PC-9 (cell line): ENCODE measurements around the gene TSG101. TPM values are rescaled to one million over a fixed set of nuclear protein-coding genes. Genes with fewer than 3 reads are reported as not detected.

Experiments used
- BruUV-seq: library from RNA; stranded (reverse); fragments of 400-500 nt; replicated peaks from 2 replicates; lab custom pipeline; 2021; lab: Mats Ljungman, UMichigan
- CTCF ChIA-PET: fragments of 300-600 bp; sonication (Branson Sonifier 250); formaldehyde crosslinking; loops from one replicate; lab custom pipeline; 2022; ENCODE audit warnings: antibody characterized with exemption; lab: Charles Lee
- POLR2A ChIA-PET: fragments of 300-600 bp; sonication (Branson Sonifier 250); formaldehyde crosslinking; loops from one replicate; lab custom pipeline; 2022; ENCODE audit warnings: antibody characterized with exemption; ENCODE audit not compliant: unreplicated experiment; lab: Charles Lee
- DNase-seq, 2 experiments: peaks; one replicate each; pipeline versions ENCODE4 v3.0.0 to v3.0.0-alpha.2; 2015 to 2022; ENCODE audit warnings: mixed read lengths in 1 of 2
- H2AFZ ChIP-seq: fragments of 200-600 bp; sonication (generic); 2 replicates; pipeline ENCODE4 v1.8.1; 2017; ENCODE audit warnings: antibody characterized with exemption
- H3F3A ChIP-seq: fragments of 200-600 bp; sonication (generic); 2 replicates; pipeline ENCODE4 v1.8.1; 2017; ENCODE audit warnings: antibody characterized with exemption, mild to moderate bottlenecking, low read depth; ENCODE audit not compliant: insufficient read depth
- H3K27ac ChIP-seq: fragments of 200-600 bp; sonication (generic); 2 replicates; pipeline ENCODE4 v1.6.1; 2016; ENCODE audit warnings: mixed run types
- H3K27me3 ChIP-seq: fragments of 200-600 bp; sonication (generic); 2 replicates; pipeline ENCODE4 v1.6.1; 2016; ENCODE audit warnings: low read depth, mixed run types; ENCODE audit not compliant: insufficient read depth
- H3K36me3 ChIP-seq: fragments of 200-600 bp; sonication (generic); 2 replicates; pipeline ENCODE4 v1.6.1; 2016; ENCODE audit warnings: low read depth, mixed run types
- H3K4me1 ChIP-seq: fragments of 200-600 bp; sonication (generic); replicated peaks from 2 replicates; pipeline ENCODE4 v1.6.1; 2016; ENCODE audit warnings: mixed run types; ENCODE audit not compliant: insufficient read depth
- H3K4me2 ChIP-seq: fragments of 200-600 bp; sonication (generic); 2 replicates; pipeline ENCODE4 v1.6.1; 2017; ENCODE audit warnings: mixed run types
- H3K4me3 ChIP-seq: fragments of 200-600 bp; sonication (generic); 2 replicates; pipeline ENCODE4 v1.6.1; 2016; ENCODE audit warnings: mixed run types
- H3K79me2 ChIP-seq: fragments of 200-600 bp; sonication (generic); 2 replicates; pipeline ENCODE4 v1.6.1; 2017; ENCODE audit warnings: low read depth, mixed run types
- H3K9me2 ChIP-seq: fragments of 200-600 bp; sonication (generic); 2 replicates; pipeline ENCODE4 v1.8.1; 2017; ENCODE audit warnings: mild to moderate bottlenecking; ENCODE audit not compliant: insufficient read depth
- H3K9me3 ChIP-seq: fragments of 200-600 bp; sonication (generic); 2 replicates; pipeline ENCODE4 v1.8.1; 2016; ENCODE audit warnings: low read depth; ENCODE audit not compliant: insufficient read depth
- H4K20me1 ChIP-seq: fragments of 200-600 bp; sonication (generic); 2 replicates; pipeline ENCODE4 v1.8.1; 2017; ENCODE audit not compliant: insufficient read depth
- EZH2 ChIP-seq: fragments of 200-600 bp; sonication (generic); IDR thresholded peaks from 2 replicates; pipeline ENCODE4 v1.8.0; 2017; ENCODE audit warnings: antibody characterized with exemption, low read depth
- intact Hi-C: fragments of 100-400 bp; cut with micrococcal nuclease; formaldehyde crosslinking; loops from one replicate; pipeline ENCODE4 v1.10.0; 2022; ENCODE audit not compliant: unreplicated experiment
- total RNA-seq: library from RNA; stranded (reverse); gene quantifications from 2 replicates; pipeline ENCODE4 v1.2.3, GENCODE V29; 2021
- TF ChIP-seq, protein P1 (sequence below): fragments of 200-600 bp; sonication (generic); conservative IDR thresholded peaks from 2 replicates; pipeline ENCODE4 v1.6.1; 2017; ENCODE audit warnings: mixed run types, antibody characterized with exemption, mild to moderate bottlenecking, moderate library complexity

The TSG101 gene
- total RNA-seq, 1 experiment from 2014 or later = 97.1 TPM

DNA sequence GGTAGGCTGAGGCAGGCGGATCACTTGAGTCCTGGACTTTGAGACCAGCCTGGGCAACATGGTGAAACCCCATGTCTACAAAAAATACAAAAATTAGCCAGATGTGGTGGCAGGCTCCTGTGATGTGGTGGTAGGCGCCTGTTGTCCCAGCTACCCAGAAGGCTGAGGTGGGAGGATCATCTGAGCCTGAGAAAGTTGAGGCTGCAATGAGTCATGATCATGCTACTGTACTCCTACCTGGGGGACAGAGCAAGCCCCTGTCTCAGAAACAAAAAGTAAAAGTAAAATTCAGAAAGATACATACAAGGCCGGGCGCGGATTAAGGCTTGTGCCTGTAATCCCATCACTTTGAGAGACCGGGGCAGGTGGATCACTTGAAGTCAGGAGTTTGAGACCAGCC lies 64.8 kb downstream of the TSG101 start:
- Histone ChIP-seq H3F3A (peaks cover 12% of the 10 kb centered on the region; the same call in 1 of the 2 replicates), H3K9me3 (no peaks in the 10 kb centered on the region), H3K9me2 (no peaks in the 10 kb centered on the region), H2AFZ (no peak overlapping the region), H4K20me1 (no peaks in the 10 kb centered on the region), H3K4me3 (no peak overlapping the region), H3K27ac (no peak overlapping the region), H3K4me2 (no peak overlapping the region), H3K36me3 (no peaks in the 10 kb centered on the region), H3K4me1 (peaks cover 16% of the 10 kb centered on the region), H3K79me2 (no peaks in the 10 kb centered on the region), H3K27me3 (no peaks in the 10 kb centered on the region)
- DNase-seq = no peak
- no peak for TF ChIP-seq EZH2
- TF ChIP-seq, protein P1, sequence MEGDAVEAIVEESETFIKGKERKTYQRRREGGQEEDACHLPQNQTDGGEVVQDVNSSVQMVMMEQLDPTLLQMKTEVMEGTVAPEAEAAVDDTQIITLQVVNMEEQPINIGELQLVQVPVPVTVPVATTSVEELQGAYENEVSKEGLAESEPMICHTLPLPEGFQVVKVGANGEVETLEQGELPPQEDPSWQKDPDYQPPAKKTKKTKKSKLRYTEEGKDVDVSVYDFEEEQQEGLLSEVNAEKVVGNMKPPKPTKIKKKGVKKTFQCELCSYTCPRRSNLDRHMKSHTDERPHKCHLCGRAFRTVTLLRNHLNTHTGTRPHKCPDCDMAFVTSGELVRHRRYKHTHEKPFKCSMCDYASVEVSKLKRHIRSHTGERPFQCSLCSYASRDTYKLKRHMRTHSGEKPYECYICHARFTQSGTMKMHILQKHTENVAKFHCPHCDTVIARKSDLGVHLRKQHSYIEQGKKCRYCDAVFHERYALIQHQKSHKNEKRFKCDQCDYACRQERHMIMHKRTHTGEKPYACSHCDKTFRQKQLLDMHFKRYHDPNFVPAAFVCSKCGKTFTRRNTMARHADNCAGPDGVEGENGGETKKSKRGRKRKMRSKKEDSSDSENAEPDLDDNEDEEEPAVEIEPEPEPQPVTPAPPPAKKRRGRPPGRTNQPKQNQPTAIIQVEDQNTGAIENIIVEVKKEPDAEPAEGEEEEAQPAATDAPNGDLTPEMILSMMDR = no peak
- ChIA-PET POLR2A (no interaction called here), CTCF (no interaction called here)
- intact Hi-C loops = no loop called here
- BruUV-seq = no TSS peak

DNA sequence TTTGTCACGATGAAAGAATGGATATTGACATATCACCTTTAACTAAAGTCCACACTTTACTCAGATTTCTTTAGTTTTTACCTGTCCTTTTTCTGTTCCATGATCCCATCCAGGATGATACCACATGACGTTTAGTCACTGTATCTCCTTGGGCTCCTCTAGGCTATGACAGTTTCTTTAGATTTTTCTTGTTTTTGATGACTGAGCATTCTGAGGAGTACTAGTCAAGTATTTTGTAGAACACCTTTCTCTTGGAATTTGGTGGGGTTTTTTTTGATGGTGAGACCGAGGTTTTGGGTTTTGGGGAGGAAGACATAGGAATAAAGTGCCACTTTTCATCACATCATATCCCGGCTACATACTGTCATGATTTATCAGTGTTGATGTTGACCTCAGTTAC lies 67.1 kb downstream of the TSG101 start:
- Histone ChIP-seq H3K4me1 (peaks cover 17% of the 10 kb centered on the region), H3K79me2 (no peaks in the 10 kb centered on the region), H4K20me1 (no peaks in the 10 kb centered on the region), H3K27me3 (no peaks in the 10 kb centered on the region), H3F3A (peaks cover 17% of the 10 kb centered on the region; the same call in 1 of the 2 replicates), H2AFZ (no peak overlapping the region), H3K9me3 (no peaks in the 10 kb centered on the region), H3K27ac (no peak overlapping the region), H3K36me3 (no peaks in the 10 kb centered on the region), H3K4me3 (no peak overlapping the region), H3K4me2 (no peak overlapping the region), H3K9me2 (no peaks in the 10 kb centered on the region)
- TF ChIP-seq, protein P1 = no peak
- TF ChIP-seq EZH2 = no peak
- BruUV-seq = no TSS peak
- ChIA-PET CTCF (no interaction called here), POLR2A (no interaction called here)
- no peak for DNase-seq
- intact Hi-C loops = no loop called here

DNA sequence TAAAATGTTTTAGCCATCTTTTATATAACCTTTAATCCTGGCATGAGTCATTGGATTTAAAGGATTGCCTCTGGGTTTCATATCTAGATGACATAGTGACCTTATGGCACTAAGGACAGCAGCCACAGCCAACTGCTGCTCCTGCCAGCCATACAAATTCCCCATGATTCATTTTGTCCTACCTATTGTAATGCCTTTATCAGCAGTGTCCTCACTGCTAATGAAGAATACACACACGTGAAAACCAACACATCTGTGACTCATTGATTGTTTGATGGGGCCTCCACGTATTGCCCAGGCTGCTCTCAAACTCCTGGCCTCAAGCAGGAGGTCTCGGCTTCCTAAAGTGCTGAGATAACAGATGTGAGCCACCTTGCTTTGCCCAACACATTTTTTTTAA lies 69.3 kb downstream of the TSG101 start:
- H3K9me2 ChIP-seq = no peaks in the 10 kb centered on the region
- no peak overlapping the region for H2AFZ ChIP-seq
- H3K4me1 ChIP-seq = peaks cover 25% of the 10 kb centered on the region
- CTCF ChIA-PET = interaction anchor here (0.6 kb wide), 1 partner anchor 195 kb away, joined by 3 read pairs; no protein-coding TSS in a partner anchor
- intact Hi-C loops = no loop called here
- no peak overlapping the region for H3K27ac ChIP-seq
- peak overlapping the region; percentile 18 for H3K4me2 ChIP-seq
- no peaks in the 10 kb centered on the region for H3K36me3 ChIP-seq
- POLR2A ChIA-PET = interaction anchor here (0.6 kb wide), 1 partner anchor 1587 kb away, joined by 3 read pairs; no protein-coding TSS in a partner anchor
- H3K27me3 ChIP-seq = no peaks in the 10 kb centered on the region
- no peaks in the 10 kb centered on the region for H3K79me2 ChIP-seq
- no peaks in the 10 kb centered on the region for H3K9me3 ChIP-seq
- no peak for TF ChIP-seq EZH2
- TF ChIP-seq, protein P1 = no peak
- no peaks in the 10 kb centered on the region for H4K20me1 ChIP-seq
- H3F3A ChIP-seq = peaks cover 17% of the 10 kb centered on the region; the same call in 1 of the 2 replicates
- no peak overlapping the region for H3K4me3 ChIP-seq
- DNase-seq = peak; percentile 48 to 94
- BruUV-seq = no TSS peak
